Hippocampal formation (tissue), 2 donors: ENCODE measurements around the gene PDGFA.
"Not testable (repeated sequence)": the region's sequence is repeated elsewhere in the genome, so short reads cannot be mapped to it uniquely, and the experiment has no call there.

Experiments used
- DNase-seq, 2 donors: peaks; one replicate each; lab custom pipeline; 2025; lab: John Stamatoyannopoulos, UW

The PDGFA gene

GRCh38 chr7:552151-552867, 32.7 kb upstream of the PDGFA start:
- not testable (repeated sequence) for DNase-seq

- not testable (repeated sequence) for DNase-seq
Observed at GRCh38 chr7:551615-551970, 31.9 kb upstream of the PDGFA start.

- DNase-seq, result no peak
Observed at GRCh38 chr7:550881-551614, 31.4 kb upstream of the PDGFA start.

- DNase-seq, result no peak
Observed at GRCh38 chr7:549891-550625, 30.4 kb upstream of the PDGFA start.

GRCh38 chr7:549066-549890, 29.6 kb upstream of the PDGFA start:
- no peak for DNase-seq

- no peak for DNase-seq
Observed at GRCh38 chr7:548401-548800, 28.8 kb upstream of the PDGFA start.

- no peak for DNase-seq
Observed at GRCh38 chr7:545470-545869, 25.8 kb upstream of the PDGFA start.

- no peak for DNase-seq
Observed at GRCh38 chr7:544338-545221, 24.9 kb upstream of the PDGFA start.

- DNase-seq, result no peak
Observed at GRCh38 chr7:543501-544337, 24.1 kb upstream of the PDGFA start.

GRCh38 chr7:542713-543500, 23.3 kb upstream of the PDGFA start:
- no peak for DNase-seq

- DNase-seq, result no peak
Observed at GRCh38 chr7:542131-542712, 22.6 kb upstream of the PDGFA start.

- DNase-seq, result no peak
Observed at GRCh38 chr7:541661-542060, 22.0 kb upstream of the PDGFA start.

- DNase-seq, result no peak
Observed at GRCh38 chr7:540997-541396, 21.4 kb upstream of the PDGFA start.

- DNase-seq, result no peak
Observed at GRCh38 chr7:540579-540978, 20.9 kb upstream of the PDGFA start.

GRCh38 chr7:539731-540411, 20.2 kb upstream of the PDGFA start:
- no peak for DNase-seq

- DNase-seq, result no peak
Observed at GRCh38 chr7:538764-539685, 19.4 kb upstream of the PDGFA start.
